HG03060 (cell line): ENCODE measurements around the gene KCNK18.
"Not testable (repeated sequence)": the region's sequence is repeated elsewhere in the genome, so short reads cannot be mapped to it uniquely, and the experiment has no call there.

ENCODE experiments used
- ATAC-seq: cut with Tn5 transposase; IDR thresholded peaks from one replicate; pipeline ENCODE4 v1.9.1; 2021; ENCODE audit warnings: low read depth, moderate number of reproducible peaks; ENCODE audit not compliant: unreplicated experiment

Gene KCNK18

DNA sequence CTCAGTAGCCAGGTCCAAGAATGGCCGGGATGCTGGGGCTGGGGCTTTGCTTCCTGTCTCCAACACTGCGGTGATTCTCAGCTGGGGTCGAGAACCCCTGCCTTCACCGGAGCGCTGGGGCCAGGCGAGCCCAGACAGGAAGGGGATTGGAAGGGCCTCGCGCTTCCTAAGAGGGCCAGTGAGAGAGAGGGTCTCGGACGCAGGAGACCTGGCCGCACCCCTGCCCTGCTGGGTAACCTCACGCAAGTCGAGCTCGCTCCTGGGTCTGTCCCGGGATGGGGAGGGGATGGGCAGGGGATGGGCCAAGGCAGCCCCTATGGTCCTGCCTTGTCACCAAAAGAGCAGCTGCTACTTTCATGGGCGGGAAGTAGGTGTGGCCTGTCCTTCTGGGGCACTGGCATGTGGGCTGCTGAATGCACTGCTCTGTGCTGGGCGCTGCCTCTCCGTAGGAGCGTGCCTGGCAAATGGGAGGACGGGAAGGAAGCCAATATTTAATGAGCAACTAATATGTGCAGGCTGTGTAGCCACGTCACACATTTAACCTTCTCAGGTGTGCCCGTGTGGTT lies 20.0 kb downstream of the KCNK18 start:
- no peak for ATAC-seq

DNA sequence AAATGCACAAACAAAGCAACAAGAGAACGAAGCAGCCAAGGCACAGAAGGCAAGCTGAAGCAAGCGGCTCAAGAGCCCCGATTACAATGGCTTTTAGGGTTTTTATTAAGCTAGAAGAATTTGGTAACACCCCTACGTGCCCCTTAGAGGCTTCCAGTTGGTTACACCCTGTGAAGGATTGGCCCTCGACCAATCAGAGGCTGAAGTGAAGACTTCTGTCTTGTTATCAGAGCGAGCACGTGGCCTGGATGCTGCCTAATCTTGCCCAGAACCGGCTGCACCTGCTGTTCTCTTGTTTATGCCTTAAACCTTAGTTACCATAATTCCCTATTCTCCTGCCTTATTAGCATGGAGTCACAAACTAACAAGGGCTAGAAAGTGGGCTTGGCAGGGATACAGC lies 21.4 kb downstream of the KCNK18 start:
- ATAC-seq, result no peak

DNA sequence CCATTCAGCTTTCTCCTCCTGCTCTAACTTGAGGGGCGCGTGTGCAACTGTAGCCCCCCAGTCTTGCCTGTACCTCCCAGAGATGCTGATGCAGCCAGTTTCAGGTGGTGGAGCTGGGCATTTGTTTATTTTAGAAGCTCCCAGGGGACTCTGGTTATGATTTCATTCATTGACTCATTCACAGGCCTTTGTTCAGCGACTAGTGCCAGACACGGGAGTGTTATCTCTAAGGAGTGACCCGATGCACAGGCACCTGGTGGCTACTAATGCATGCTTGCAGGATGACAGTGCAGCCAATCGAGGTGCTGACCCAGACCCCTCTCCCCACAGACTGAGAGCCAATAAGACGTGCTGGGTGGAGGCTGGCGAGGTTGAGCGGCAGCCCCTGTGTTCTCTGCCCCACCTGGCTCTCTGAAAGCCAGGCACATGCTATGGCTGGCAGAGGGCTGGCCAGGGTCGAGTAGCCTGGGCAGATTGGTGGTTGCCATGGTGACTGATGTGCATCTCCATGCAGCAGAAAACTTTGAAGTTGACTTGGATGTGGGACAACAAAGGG lies 23.9 kb downstream of the KCNK18 start:
- no peak for ATAC-seq

DNA sequence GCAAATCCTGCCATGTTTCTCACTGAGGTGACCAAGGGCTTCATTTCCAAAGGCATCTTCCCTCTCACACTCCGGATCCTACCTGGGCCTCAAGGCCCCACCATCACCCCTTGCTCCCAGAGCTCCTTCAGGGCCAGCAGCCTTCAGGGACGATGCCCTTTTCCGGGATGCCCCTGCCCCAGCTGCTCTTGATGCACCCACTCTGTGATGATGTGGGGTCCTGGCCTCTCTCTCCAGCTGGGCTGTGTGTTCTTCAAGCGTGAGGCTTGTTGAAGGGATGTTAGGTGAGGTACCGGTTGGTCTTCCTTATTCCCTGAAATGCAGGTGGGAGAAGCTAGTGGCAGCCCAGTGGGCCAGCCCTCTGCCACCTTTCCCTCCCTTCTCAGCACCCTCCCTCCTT lies 25.3 kb downstream of the KCNK18 start:
- no peak for ATAC-seq

DNA sequence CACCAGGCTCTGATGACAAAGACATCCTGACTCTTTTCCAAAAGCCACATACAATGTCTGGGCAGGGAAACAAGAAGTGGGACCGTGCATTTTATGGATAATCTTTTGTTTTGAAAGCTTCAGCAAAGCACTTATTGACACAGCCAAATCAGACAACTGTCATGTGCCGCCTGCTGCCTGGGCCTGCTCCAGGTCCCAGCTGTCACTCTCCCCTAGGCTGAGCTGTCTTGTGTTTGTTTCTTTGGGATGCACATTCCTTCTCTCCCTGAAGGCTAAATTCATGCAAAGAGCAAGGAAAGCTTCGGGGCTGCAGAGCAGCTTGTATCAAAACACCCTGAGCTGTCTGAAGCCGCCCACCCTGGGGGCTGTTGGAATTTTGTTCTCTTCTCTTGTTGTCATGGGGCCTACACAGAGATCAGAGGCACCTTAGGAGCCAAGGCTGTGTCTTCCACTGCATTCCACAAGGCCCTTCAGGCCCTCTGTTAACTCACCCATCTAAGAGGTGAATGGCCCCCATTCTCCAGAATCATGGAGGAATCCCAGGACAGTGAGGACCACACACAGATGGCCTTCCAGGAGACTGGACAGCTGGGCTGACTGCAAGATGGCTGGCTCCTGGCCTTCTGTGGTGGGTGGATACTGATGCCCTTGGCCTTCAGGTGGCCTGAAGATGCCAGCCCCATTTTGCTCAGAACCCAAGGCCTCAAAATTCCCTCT lies 25.8 kb downstream of the KCNK18 start:
- no peak for ATAC-seq

DNA sequence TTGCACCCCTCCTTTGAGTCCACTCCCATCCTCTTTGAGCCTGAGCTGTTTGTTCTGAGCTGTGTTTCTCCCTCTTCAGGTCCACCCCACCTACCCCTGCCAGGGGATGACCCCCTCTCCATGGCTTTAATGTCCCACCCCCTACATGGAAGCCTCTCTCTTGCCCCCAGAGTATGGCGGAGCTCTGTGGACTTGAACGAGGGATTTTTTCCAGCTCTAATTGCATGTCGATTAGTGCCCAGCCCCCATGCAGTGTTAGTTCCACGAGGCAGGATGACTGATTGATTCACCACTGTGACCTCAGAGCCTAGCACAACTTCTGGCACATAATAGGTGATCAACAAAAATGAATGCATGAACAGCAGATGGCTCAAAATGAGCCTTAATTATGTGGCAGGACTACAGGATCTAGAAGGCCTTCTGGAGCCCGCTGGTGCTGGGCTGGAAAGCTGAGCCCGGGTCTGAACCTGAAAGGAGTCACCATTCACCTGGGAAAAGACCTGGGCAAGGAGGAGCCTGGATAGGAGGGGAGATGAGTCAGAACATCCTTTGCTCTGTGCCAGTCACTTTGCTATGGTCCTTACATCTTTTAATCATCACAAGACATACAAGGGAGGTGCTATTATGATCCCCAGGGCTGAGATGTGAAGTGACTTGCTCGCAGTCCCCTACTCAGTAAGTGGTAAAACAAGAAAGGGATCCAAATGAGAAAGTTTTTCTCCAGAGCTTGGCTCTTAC lies 26.6 kb downstream of the KCNK18 start:
- ATAC-seq, result no peak

DNA sequence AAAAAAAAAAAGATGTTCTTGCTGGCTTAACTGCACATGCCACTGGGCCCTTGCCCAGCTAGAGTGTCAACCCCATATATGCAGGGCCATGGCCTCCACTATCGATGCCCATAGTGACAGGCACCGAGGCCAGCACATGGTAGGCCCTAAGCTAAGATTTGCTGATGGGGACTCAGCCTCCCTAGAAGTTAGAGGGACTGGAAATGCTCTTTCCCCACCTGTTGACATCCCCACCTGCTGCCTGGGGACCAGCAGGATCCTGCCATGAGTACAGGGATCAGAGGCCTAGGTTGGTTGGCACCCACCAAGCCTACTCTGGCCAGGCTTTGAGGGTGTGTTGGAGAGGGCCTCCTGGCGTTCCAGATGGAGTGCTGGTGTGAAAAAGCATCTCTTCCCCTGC lies 27.6 kb downstream of the KCNK18 start:
- no peak for ATAC-seq

DNA sequence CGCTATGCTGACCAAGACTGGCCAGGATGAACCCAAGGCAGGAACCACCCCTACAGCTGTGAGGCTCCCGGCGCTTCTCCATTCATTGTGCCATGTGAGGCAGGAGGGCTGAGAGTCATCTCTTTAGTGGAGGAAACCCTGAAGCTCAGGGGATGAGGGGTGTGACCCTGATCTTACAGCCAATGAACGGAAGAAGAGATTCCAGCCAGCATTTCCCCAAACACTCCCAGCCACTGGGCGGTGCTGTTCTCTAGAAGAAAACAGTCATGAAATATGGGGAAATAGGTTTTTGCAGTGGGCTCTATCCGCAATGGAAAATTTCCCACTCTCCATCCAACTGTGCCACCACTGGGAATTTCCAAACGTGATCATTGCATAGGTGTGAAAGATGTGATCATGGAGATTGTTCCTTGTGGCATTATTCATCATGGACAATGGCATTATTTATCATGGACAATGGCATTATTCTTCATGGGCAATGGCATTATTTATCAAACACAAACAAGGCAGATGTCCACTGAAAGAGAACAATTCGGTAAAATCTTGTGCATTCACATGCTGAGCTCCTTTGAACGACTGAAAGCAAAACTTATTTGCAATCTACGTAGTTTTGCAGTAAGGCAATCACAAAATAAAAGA lies 29.6 kb downstream of the KCNK18 start:
- no peak for ATAC-seq

DNA sequence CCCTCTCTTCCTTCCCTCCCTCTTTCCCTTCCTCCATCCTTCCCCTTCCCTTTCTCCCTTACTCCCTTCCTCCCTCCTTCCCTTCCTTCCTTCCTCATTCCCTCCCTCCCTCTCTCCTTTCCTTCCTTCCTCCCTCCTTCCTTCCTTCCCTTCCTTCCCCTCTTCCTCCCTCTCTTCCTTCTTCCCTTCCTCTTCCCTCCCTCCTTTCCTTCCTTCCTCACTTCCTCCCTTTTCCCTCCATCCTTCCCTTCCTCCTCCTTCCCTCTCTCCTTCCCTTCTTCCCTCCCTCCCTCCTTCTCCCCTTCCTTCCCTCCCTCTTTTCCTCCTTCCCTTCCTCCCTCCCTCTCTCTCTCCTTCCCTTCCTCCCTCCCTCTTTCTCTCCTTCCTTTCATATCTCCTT lies 30.9 kb downstream of the KCNK18 start:
- ATAC-seq, result no peak

DNA sequence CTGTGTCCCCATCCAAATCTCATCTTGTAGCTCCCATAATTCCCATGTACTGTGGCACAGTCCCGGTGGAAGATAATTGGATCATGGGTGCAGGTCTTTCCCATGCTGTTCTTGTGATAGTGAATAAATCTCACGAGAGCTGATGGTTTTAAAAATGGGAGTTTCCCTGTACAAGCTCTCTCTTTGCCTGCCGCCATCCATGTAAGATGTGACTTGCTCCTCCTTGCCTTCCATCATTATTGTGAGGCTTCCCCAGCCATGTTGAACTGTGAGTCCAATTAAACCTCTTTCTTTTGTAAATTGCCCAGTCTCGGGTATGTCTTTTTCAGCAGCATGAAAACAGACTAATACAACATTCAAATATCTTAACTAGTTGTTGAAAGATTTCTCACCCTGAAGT lies 32.8 kb downstream of the KCNK18 start:
- not testable (repeated sequence) for ATAC-seq

DNA sequence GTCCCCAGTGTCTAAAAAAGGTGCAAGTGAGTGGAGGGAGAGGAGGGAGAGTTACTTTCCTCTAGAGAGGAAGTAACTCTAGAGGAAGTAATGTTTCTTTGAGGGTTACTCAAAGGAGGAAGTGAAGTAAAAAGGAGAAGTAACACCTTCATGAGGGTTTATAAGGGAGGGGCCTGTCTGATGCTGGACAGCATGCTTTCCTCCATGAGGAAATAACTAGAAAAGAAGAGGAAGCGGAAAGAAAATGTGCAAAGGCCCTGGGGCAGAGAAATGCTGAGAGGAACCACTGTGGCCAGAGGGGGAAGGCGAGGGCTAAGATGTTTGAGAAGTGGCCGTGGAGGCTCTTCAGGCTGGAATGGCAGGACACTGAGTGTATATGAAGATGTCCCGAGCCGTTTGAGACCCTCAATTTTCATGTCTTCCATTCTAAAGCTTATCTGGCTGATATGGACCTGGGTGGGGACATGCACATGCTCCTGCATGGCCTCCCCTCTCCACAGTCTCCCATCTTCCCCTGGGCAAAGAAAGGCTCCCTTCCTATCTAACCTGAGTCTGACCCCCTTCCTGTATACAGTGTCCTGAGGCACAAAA lies 40.2 kb downstream of the KCNK18 start:
- no peak for ATAC-seq

DNA sequence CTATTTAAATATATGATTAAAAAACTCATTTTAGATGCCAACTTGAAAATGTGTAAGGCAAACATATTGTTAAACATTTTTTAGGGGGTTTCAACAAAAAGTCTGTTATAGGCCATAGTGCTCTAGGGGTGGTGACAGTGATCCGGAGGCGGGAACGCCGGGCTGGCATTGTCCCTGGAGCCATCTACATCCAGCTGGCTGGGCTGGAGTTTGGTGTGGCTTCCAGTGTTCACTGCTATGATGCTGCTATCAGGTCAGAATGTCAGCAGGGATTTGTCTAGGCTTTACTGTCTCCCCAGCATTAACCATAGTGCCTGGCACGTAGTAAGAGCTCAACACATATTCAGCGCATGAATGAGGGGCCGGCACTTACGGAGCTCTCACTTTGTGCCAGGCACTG lies 41.8 kb downstream of the KCNK18 start:
- no peak for ATAC-seq

DNA sequence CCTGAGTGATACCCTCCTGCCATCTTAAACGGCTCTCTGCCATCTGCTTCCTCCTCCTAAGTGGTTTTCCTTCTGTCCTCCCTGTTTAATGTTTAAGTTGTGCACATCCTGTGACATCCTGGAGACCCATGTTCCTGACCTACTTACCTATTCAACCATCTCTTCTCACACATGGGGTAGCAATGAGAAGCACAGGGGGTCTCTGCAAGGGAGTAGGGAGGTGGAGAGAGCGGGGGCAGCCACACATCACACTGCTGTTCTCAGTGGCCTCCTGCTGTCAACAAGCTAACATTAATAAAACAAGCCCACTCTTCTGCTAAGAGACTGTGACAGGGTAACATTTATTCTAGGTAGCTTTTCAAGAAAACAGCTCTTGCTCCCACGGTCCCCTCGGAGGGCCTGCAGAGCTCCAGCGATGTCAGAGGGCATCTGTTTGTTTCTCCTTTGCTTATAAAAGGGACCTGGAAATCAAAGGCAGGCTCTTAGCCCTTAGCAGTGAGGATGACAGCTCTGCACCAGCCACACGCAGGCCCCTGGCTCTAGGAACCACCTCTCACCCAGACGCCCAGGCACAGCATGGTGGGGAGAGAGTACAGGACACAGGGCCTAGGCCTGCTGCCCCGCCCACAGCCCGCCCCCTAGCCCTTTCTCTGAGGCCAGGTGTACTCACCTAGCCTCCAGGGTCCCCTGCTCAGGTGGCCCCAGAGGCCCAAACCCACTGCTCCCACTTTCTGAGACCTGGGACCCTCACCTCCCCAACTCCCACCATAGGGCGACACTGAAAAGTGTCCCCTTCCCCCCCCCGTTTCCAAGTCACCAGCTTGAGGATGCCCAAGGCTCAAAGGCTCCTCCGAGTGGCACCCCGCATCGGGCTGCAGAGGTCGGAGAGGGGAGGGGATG lies 42.7 kb downstream of the KCNK18 start:
- ATAC-seq, result no peak

DNA sequence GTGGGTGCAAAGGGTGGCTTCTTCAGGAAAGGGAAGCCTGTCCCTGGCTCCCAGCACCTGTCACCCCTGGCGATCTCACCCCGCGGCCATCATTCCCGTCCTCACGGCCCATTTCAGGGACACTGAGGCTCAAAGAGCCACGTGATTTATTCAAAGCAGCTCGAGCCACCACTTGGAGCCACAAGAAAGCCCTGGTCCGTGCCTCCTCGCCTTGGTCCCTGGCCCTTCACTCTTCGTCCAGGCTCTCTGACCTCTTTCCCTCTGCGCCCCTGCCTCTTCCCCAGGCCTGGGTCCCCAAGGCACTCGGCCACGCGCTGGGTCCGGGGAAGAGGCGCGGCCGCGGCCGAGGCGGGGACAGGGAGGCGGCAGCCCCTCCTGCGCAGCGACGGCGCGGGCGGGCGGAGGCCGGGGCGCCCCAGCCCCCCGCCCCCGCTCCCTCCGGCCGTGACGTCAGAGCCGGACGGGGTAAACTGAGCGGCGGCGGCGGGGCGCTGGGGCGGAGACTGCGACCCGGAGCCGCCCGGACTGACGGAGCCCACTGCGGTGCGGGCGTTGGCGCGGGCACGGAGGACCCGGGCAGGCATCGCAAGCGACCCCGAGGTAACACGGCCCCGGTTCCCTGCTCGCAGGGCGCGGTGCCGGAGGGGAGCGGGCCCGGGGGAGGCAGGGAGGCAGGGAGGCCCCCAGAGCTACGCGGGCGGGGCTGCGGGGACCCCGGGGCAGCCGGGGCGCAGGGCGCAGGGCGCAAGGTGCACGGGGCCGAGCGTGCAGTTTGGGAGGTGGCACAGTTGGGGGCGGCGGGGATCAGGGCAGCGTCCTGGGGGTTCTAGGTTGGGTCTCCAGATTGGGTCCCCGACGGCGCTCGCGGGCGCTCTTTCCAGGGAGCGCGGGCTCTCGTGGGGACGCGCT lies 43.6 kb downstream of the KCNK18 start, which contains the start of gene SLC18A2:
TSS of gene SLC18A2 (plus strand) at position 494 of the 909 bp plus-strand sequence. CDS start 580 bp downstream, outside the sequence.
- no peak for ATAC-seq

DNA sequence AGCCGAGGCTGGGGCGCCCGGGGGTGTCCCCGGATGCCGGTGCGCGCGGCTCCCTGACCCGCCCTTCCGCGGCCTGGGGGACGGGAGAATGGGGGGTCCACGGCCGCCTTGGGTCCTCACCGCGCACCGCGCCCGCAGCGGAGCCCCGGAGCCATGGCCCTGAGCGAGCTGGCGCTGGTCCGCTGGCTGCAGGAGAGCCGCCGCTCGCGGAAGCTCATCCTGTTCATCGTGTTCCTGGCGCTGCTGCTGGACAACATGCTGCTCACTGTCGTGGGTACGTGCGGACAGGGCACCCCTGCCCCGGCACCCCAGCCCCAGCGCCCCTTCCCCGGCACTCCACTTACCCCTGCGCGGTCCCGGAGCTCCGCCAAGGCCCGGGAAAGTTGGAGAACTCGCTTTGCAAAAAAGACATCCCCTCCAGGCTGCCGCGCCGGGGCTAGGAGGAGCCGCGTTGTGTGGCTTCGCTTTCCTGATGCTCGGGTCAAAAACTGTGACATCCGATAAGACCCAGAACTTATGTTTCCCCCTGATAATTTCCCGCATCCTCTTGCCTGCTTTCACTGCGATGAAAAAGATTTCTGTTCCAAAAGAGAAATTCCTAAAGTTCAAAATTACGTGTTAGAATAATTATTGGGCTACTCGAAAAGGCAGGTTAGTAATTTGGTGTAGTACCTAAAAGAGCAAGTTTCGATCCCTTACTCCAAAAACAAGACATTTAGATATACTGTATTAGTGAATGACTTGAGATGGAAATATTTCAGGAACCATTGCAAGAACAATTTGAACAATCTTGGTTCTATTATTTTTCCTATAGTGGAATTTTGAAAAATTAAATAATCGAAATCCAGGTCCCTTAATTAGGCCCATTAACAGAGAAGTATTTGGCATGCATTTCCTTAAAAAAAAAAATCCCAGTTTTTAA lies 44.5 kb downstream of the KCNK18 start:
- no peak for ATAC-seq

DNA sequence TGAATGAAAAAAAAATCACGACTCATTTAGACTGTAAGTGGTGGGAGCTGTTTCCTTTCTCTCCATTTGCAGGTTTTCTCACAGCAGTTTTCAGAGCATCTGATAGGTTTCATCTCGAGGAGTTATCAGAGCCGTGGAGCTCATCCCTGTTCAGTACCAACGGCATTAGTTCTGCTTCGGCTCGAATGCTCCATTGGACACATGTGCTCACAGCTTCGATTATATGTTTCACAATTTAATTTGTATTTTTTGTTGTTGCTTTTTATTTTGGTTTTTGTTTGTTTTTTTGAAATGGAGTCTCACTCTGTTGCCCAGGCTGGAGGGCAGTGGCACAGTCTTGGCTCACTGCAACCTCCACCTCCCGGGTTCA lies 45.2 kb downstream of the KCNK18 start:
- no peak for ATAC-seq

DNA sequence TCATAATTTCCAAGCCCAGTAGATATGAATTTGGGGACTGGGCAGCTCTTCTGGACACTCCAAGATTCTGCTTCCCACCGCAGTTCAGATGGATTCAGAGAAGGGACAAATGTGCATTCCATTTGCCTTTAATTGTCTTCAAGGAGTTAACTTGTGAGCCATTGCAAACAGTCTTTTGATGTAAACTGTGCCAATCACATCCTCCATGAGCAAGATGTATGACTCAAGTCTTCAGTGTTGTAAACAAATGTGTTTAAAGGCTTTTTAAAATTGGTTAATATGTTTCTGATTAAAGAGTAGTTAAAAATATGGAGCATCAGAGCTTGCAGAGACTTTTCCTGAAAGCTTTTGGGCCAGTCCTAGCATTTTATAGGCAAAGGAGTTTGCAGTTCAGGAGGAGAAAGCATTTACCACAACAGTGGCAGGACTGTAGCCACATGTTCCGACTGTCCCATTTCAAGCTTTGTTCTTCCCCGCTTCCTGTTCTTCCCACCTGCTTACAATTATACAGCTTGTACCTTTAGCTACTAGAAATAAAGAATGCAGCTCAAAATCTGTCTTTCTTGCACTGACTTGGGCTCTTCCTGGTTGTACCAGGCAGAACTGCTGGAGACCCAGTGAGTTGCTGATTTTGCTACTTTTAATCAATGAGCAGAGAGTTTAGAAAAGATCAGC lies 49.8 kb downstream of the KCNK18 start:
- no peak for ATAC-seq
